Panc1 (cell line): ENCODE data around the gene SNX3.

Experiments
- POLR2AphosphoS5 ChIP-seq: IDR thresholded peaks from 2 replicates; pipeline ENCODE4 v1.6.1; 2012; ENCODE audit warnings: mild to moderate bottlenecking, low read depth, low read length, moderate library complexity
- TCF7L2 ChIP-seq: IDR thresholded peaks from 2 replicates; pipeline ENCODE4 v1.6.1; 2011; ENCODE audit warnings: mild to moderate bottlenecking, low read depth, low read length, inconsistent platforms
- TF ChIP-seq, protein P1 (sequence below): fragments of 450-650 bp; IDR thresholded peaks from 2 replicates; pipeline ENCODE4 v1.5.1; 2017; ENCODE audit warnings: mild to moderate bottlenecking
- TF ChIP-seq, protein P2 (sequence below), 2 experiments: IDR thresholded peaks; 2 replicates each; pipeline ENCODE4 v1.6.1; 2011 to 2012; ENCODE audit warnings: low read depth in 2 of 2, control low read depth in 1 of 2, low read length in 1 of 2, mild to moderate bottlenecking in 1 of 2, moderate library complexity in 1 of 2; ENCODE audit not compliant: insufficient read depth in 1 of 2

DNA sequence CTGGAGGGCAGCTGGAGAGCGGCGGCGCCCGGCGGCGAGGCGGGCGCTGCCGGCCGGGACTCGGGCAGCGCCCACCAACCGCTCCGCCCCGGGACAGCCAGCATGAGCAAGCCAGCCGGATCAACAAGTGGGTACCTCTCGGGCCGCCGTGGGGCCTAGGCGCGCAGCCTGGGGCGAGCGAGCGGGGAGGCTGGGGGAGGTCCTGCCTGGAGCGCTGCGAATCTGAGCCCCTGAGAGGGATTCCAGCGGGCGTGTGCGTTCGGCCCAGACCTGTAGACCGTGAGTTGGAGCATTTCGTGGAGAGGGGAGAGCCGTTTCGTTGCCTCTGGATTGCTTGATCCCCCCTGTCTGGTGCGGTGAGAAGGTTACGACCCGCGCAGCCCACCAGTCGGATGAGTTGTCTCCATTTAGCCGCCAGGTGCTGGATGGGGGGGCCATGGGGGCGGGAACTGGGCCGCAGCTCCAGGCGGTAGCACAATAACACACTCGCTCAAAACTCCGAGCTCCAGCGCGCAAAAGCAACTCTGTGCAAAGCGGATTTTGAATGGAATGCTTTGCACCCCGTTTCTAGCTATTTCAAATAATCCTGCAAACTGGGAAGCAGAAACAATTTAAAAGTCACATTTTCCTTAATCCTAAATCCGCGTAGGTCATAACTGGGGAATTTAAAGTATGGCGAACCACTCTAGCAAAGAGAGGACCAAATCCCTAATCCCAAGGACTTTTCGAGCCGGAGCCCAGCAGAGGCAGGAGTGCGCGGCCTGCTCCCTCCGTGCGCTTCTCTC is 94.0 kb downstream of the SNX3 start:
- TF ChIP-seq, protein P1, sequence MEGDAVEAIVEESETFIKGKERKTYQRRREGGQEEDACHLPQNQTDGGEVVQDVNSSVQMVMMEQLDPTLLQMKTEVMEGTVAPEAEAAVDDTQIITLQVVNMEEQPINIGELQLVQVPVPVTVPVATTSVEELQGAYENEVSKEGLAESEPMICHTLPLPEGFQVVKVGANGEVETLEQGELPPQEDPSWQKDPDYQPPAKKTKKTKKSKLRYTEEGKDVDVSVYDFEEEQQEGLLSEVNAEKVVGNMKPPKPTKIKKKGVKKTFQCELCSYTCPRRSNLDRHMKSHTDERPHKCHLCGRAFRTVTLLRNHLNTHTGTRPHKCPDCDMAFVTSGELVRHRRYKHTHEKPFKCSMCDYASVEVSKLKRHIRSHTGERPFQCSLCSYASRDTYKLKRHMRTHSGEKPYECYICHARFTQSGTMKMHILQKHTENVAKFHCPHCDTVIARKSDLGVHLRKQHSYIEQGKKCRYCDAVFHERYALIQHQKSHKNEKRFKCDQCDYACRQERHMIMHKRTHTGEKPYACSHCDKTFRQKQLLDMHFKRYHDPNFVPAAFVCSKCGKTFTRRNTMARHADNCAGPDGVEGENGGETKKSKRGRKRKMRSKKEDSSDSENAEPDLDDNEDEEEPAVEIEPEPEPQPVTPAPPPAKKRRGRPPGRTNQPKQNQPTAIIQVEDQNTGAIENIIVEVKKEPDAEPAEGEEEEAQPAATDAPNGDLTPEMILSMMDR, result no peak
- TF ChIP-seq, protein P2, sequence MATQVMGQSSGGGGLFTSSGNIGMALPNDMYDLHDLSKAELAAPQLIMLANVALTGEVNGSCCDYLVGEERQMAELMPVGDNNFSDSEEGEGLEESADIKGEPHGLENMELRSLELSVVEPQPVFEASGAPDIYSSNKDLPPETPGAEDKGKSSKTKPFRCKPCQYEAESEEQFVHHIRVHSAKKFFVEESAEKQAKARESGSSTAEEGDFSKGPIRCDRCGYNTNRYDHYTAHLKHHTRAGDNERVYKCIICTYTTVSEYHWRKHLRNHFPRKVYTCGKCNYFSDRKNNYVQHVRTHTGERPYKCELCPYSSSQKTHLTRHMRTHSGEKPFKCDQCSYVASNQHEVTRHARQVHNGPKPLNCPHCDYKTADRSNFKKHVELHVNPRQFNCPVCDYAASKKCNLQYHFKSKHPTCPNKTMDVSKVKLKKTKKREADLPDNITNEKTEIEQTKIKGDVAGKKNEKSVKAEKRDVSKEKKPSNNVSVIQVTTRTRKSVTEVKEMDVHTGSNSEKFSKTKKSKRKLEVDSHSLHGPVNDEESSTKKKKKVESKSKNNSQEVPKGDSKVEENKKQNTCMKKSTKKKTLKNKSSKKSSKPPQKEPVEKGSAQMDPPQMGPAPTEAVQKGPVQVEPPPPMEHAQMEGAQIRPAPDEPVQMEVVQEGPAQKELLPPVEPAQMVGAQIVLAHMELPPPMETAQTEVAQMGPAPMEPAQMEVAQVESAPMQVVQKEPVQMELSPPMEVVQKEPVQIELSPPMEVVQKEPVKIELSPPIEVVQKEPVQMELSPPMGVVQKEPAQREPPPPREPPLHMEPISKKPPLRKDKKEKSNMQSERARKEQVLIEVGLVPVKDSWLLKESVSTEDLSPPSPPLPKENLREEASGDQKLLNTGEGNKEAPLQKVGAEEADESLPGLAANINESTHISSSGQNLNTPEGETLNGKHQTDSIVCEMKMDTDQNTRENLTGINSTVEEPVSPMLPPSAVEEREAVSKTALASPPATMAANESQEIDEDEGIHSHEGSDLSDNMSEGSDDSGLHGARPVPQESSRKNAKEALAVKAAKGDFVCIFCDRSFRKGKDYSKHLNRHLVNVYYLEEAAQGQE (IDR thresholded peaks at IDR 0.05; ENCODE audit: insufficient read depth in 1 of 2, low read depth in 2 of 2, low read length in 1 of 2), result no peak
- TF ChIP-seq POLR2AphosphoS5, result no peak
- no peak for TF ChIP-seq TCF7L2
